GM12878 (cell line): Measurements from ENCODE around the gene PDE3B. TPM values are rescaled to one million over a fixed set of nuclear protein-coding genes. Genes with fewer than 3 reads are reported as not detected.

ENCODE experiments used
- ATAC-seq: fragments of 200-7000 bp; cut with Tn5 transposase; 3 replicates; pipeline ENCODE4 v1.9.1; 2020; ENCODE audit warnings: mild to moderate bottlenecking, moderate library complexity
- BruUV-seq: library from RNA; stranded (reverse); fragments of 400-500 nt; replicated peaks from 2 replicates; lab custom pipeline; 2021; lab: Mats Ljungman, UMichigan
- CTCF ChIA-PET: fragments of 300-600 bp; sonication (Branson Sonifier 250); formaldehyde crosslinking; extraction: SDS; loops from one replicate; lab custom pipeline; 2021; ENCODE audit warnings: inconsistent platforms; lab: Yijun Ruan, JAX
- POLR2A ChIA-PET: fragments of 350-600 bp; formaldehyde crosslinking; extraction: SDS; loops from one replicate; lab custom pipeline; 2021; ENCODE audit warnings: inconsistent platforms; lab: Charles Lee
- RAD21 ChIA-PET: fragments of 300-600 bp; sonication (Branson Sonifier 250); formaldehyde crosslinking; loops from one replicate; lab custom pipeline; 2023; ENCODE audit warnings: antibody characterized with exemption; ENCODE audit not compliant: unreplicated experiment; lab: Charles Lee
- SMC1A ChIA-PET: fragments of 300-600 bp; sonication (Branson Sonifier 250); formaldehyde crosslinking; loops from one replicate; lab custom pipeline; 2023; ENCODE audit not compliant: unreplicated experiment, uncharacterized antibody; lab: Charles Lee
- DNase-seq: peaks from one replicate; pipeline ENCODE4 v3.0.0-alpha.2; 2011; ENCODE audit warnings: low read depth, low spot score
- FAIRE-seq: peaks from 3 replicates; lab custom pipeline; 2011; peaks lifted over from hg19 to GRCh38; lab: Jason Lieb, UNC
- H2AFZ ChIP-seq: 2 replicates; pipeline ENCODE4 v1.6.0; 2011; ENCODE audit warnings: low read depth, low read length, control low read depth; ENCODE audit not compliant: control insufficient read depth
- H3K27ac ChIP-seq: 2 replicates; pipeline ENCODE4 v1.5.1; 2011; ENCODE audit warnings: control low read depth; ENCODE audit not compliant: control insufficient read depth, insufficient read depth
- H3K27me3 ChIP-seq, 2 experiments: replicated peaks in 1 of 2; 2 replicates each; pipeline versions ENCODE4 v1.6.0 to v1.6.1; 2011; ENCODE audit warnings: low read length in 1 of 2; ENCODE audit not compliant: control insufficient read depth in 2 of 2, insufficient read depth in 2 of 2
- H3K36me3 ChIP-seq, 2 experiments: 2 replicates each; pipeline ENCODE4 v1.5.1; 2011; ENCODE audit warnings: low read length in 1 of 2; ENCODE audit not compliant: control insufficient read depth in 2 of 2, insufficient read depth in 2 of 2
- H3K4me1 ChIP-seq: 2 replicates; pipeline ENCODE4 v1.6.1; 2011; ENCODE audit warnings: mild to moderate bottlenecking, low read length, moderate library complexity, mixed read lengths; ENCODE audit not compliant: control insufficient read depth, insufficient read depth
- H3K4me2 ChIP-seq: 2 replicates; pipeline ENCODE4 v1.6.0; 2011; ENCODE audit warnings: control low read depth; ENCODE audit not compliant: control insufficient read depth, insufficient read depth
- H3K4me3 ChIP-seq: fragments of 200-600 bp; sonication (generic); 2 replicates; pipeline ENCODE4 v1.5.1; 2016
- H3K79me2 ChIP-seq: 2 replicates; pipeline ENCODE4 v1.6.0; 2011; ENCODE audit warnings: low read length; ENCODE audit not compliant: control insufficient read depth, insufficient read depth
- H3K9ac ChIP-seq: 2 replicates; pipeline ENCODE4 v1.8.0; 2011; ENCODE audit warnings: low read length, control low read depth, mixed read lengths; ENCODE audit not compliant: control insufficient read depth, insufficient read depth
- H3K9me3 ChIP-seq: replicated peaks from 3 replicates; pipeline ENCODE4 v1.5.1; 2011; ENCODE audit warnings: mild to moderate bottlenecking, low read length; ENCODE audit not compliant: control insufficient read depth, insufficient read depth
- H4K20me1 ChIP-seq: 2 replicates; pipeline ENCODE4 v1.6.0; 2011; ENCODE audit not compliant: control insufficient read depth, insufficient read depth
- E2F8 ChIP-seq: fragments of 450-650 bp; IDR thresholded peaks from 2 replicates; pipeline ENCODE4 v1.6.1; 2018; ENCODE audit warnings: mild to moderate bottlenecking, low read depth, moderate library complexity; ENCODE audit not compliant: partially characterized antibody
- IKZF2 ChIP-seq, 2 experiments: fragments of 450-650 bp; IDR thresholded peaks; 2 replicates each; pipeline ENCODE4 v1.6.1; 2017; ENCODE audit warnings: mild to moderate bottlenecking in 2 of 2, moderate library complexity in 2 of 2
- SIN3A ChIP-seq: IDR thresholded peaks from 2 replicates; pipeline ENCODE4 v1.6.1; 2012; ENCODE audit warnings: low read depth, low read length, improper control_type of control experiment
- TARDBP ChIP-seq: IDR thresholded peaks from 2 replicates; pipeline ENCODE4 v1.6.1; 2016; ENCODE audit warnings: borderline replicate concordance
- ZNF622 ChIP-seq: fragments of 450-650 bp; IDR thresholded peaks from 2 replicates; pipeline ENCODE4 v1.6.1; 2017; ENCODE audit warnings: mild to moderate bottlenecking, inconsistent platforms
- WGBS: methylation state at CpG from one replicate; pipeline ENCODE4 v1.1.6; 2016; ENCODE audit warnings: low lambda C conversion rate; ENCODE audit not compliant: insufficient replicate concordance, insufficient coverage; ENCODE audit errors: missing lambda C conversion rate; 5-methylcytosine and 5-hydroxymethylcytosine counted together
- in situ Hi-C: fragments of 300-500 bp; cut with MboI; formaldehyde crosslinking; loops from 9 replicates; pipeline ENCODE4 v1.14.3; 2018; ENCODE audit warnings: mixed read lengths
- intact Hi-C: fragments of 100-400 bp; cut with micrococcal nuclease; formaldehyde crosslinking; loops from one replicate; pipeline ENCODE4 v1.14.2; 2022; ENCODE audit not compliant: unreplicated experiment
- polyA plus RNA-seq, 11 experiments: library from polyadenylated mRNA; depleted of rRNA in 4 of 11; unstranded in 6 of 11; stranded (reverse) in 5 of 11; fragments of >200 nt; fragmentation: Nextera tagmentation in 4 of 11; fragmentation: Illumina TruSeq in 1 of 11; extraction: Ambion mirVana in 4 of 11; extraction: Trizol in 1 of 11; gene quantifications; 1 replicate in 1 of 11; 2 replicates in 10 of 11; pipeline versions ENCODE4 v1.2.1 to v1.2.3, GENCODE V29; 2011 to 2016; ENCODE audit warnings: inconsistent platforms in 2 of 11, missing spikeins in 2 of 11, low read depth in 1 of 11
- total RNA-seq, 4 experiments: library from RNA; depleted of rRNA in 3 of 4; stranded (reverse); fragments of >200 nt in 3 of 4; fragmentation: Illumina TruSeq in 1 of 4; extraction: Trizol in 1 of 4; gene quantifications; 2 replicates each; pipeline versions ENCODE4 v1.2.1 to v1.2.3, GENCODE V29; 2013 to 2021
- TF ChIP-seq, protein P1 (sequence below): IDR thresholded peaks from 2 replicates; pipeline ENCODE4 v1.6.1; 2012; ENCODE audit warnings: low read depth, low read length, improper control_type of control experiment

The PDE3B gene
- total and polyA plus RNA-seq, 10 of the 15 experiments (the other 5 are each of a cell fraction or from before 2014, with no cell fraction given), result 0.04 to 3.1 (median 1.9) TPM

GRCh38 chr11:14676068-14676467 is 32.5 kb downstream of the PDE3B start:
- ChIA-PET RAD21 (no interaction called here), POLR2A (no interaction called here), SMC1A (no interaction called here), CTCF (no interaction called here)
- BruUV-seq, result no TSS peak
- H3K4me3 ChIP-seq, result no peak overlapping the region
- DNase-seq (no peak), FAIRE-seq (peak; percentile 44), ATAC-seq (no peak)
- no peak overlapping the region for H2AFZ ChIP-seq
- 68% methylated on average over 2 of the region's 2 CpGs for WGBS
- no peak overlapping the region for H3K9ac ChIP-seq
- in situ Hi-C loops, result no loop called here
- no peaks in the 10 kb centered on the region for H3K79me2 ChIP-seq
- H4K20me1 ChIP-seq, result no peaks in the 10 kb centered on the region
- H3K27me3 ChIP-seq, result no peaks in the 10 kb centered on the region
- TF ChIP-seq, protein P1, sequence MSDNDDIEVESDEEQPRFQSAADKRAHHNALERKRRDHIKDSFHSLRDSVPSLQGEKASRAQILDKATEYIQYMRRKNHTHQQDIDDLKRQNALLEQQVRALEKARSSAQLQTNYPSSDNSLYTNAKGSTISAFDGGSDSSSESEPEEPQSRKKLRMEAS, result no peak
- TF ChIP-seq IKZF2 (IDR thresholded peaks at IDR 0.05) (no peak), SIN3A (no peak), TARDBP (no peak), ZNF622 (no peak), E2F8 (no peak)
- no peaks in the 10 kb centered on the region for H3K36me3 ChIP-seq
- intact Hi-C loops, result no loop called here
- no peaks in the 10 kb centered on the region for H3K4me1 ChIP-seq
- H3K4me2 ChIP-seq, result no peak overlapping the region
- H3K9me3 ChIP-seq, result no peaks in the 10 kb centered on the region
- no peak overlapping the region for H3K27ac ChIP-seq
